ENCODE results near the gene RIPOR1.
A peak's percentile ranks its signal among the peaks of the same experiment; 100 is the strongest.

RIPOR1 gene

DNA sequence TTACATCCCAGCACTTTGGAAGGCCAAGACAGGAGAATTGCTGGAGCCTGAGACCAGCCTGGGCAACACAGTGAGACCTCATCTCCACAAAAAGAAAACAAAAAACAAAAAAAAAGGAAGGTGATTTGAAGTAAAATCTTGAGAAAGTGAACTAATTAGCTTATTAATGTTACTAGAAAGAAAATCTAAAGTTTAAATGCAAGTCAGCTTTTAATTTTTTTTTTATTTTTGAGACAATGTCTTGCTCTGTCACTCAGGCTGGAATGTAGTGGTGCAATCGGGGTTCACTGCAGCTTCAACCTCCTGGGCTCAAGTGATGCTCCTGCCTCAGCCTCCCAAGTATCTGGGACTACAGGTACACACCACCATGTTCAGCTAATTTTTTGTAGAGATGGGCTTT, 30.2 kb downstream of the RIPOR1 start:
- DNase-seq = no peak

DNA sequence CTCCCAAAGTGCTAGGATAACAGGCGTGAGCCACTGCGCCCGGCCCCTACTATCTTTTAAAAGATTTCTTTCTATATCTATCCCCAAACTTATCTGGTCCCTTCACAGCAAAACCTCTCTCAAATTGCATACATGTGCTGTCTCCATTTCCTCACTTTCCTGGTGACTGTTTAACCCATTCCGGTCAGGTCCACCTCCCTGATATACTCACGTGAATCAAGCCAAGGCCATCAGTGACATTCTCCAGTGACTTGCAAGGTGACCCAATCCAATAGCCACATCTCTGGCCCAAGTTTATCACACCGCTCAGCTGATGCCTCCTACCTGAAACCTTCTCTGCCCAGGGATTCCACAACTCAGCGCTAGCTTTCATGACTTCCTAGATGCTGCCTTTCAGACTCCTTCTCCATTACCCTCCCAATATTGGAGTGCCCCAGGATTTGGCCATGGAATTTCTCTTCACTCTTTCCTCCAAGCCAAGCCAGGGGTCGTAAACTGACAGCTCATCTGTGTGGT, 32.3 kb downstream of the RIPOR1 start:
- DNase-seq = no peak

DNA sequence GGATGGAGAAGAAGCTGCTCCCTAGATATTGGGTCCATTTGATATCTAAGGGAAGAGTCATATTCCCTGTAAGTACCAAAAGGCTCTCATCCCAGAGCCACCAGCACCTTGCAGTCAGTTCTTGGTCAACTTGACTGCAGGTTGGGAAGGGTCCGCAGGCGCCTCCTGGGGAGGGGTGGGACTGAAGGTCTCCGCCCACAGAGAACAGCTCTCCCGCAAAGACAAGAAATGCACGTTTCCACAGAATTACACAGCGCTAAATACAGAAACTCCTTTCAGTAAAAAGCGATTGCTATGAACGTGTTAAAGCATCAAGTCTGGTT, 32.8 kb downstream of the RIPOR1 start:
- DNase-seq = no peak

DNA sequence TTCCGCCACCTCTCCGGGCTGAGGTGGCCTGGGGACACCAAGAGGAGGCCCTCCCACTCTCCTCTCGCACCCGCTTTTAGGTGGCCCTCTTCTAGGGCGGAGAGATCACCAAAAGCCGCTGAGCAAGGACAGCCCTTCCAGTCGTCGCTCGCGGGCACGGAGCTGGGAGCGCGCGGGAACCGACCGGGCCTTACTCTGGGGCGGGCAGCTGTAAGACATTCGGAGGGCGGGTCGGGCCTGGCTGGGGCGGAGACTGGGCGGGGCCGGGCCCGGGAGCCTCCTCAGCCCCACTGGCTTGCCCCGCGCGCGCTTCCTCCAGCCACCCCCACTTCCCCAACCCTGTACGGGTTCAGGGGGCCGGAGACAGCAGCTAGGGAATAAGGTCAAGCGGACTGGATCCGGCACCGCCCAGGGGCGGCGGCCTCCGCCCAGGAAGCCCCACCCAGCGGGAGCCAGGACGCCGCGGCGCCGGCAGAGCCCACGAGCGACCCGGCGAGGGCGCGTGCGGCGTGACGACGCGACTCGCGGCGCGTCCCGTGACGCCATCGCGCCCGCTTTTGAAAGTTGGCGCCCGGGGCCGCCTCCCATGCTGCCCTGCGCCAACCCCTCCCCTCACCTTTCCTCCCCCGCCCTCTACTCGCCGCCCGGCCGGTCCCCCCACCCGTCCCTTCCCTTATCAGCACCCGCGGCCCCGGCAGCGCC, 33.3 kb downstream of the RIPOR1 start:
- DNase-seq = peak; percentile 99

DNA sequence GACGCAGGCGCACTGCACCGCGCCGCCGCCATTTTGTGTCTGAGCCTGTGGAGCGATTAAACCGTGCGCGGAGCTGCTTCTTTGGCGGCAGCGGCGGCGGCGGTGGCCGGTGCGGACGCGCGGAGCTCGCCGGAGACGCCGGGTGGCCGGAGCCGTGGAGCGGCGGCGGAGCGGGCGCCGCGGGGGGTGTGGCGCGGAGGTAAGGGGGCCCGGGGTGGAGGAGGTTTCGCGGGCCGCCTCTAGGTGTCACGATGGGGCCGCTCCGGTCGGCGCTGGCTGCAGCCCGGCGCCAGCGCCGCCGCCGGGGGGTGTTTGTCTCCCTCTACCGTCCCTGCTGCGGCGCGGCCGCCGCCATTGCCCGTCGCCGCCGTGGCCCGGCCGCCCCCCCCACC, 33.9 kb downstream of the RIPOR1 start, which contains the start of gene CTCF:
Gene CTCF, plus strand, starts transcription at position 1 of the 392 bp plus-strand sequence. CDS start 48,307 bp downstream, outside the sequence.
- DNase-seq = peak; percentile 91

DNA sequence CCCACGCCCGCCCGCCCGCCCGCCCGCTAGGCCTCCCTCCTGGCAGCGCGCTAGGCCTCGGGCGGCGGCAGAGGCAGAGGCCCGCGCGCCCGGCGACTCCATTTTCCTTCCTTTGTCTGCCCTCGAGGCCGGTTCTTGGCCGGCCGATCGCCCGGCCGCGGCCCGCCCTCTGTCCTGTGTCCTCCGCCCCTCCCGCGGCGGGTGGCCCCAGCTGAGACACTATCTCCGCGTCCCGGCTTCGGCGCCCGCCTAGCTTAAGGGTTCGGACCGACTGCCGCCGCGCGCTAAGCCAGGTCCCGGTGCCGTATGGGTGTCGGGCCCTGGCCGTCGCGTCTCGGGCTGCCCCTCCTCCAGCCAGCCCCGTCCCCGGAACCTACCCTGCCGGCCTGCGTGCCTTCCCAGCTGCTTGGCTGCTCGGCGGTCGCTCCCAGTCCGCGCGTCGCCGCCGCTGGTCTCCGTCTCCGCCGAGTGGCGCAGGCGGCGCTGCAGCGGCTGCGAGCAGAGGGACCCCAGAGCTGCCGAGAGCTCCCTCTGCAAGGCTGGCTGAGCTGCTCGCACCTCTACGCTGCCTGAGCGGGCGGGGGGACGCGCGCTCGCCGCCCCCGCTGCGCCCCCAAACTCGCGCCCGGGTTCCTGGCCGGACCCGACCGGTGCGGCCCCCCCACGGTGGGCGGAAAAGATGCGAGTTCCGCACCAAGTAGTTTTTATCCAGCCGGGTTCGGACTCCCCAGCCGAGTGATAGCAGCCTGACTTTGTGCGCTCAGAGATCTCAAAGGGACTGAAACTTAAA, 34.5 kb downstream of the RIPOR1 start:
- peak; percentile 73 for DNase-seq

DNA sequence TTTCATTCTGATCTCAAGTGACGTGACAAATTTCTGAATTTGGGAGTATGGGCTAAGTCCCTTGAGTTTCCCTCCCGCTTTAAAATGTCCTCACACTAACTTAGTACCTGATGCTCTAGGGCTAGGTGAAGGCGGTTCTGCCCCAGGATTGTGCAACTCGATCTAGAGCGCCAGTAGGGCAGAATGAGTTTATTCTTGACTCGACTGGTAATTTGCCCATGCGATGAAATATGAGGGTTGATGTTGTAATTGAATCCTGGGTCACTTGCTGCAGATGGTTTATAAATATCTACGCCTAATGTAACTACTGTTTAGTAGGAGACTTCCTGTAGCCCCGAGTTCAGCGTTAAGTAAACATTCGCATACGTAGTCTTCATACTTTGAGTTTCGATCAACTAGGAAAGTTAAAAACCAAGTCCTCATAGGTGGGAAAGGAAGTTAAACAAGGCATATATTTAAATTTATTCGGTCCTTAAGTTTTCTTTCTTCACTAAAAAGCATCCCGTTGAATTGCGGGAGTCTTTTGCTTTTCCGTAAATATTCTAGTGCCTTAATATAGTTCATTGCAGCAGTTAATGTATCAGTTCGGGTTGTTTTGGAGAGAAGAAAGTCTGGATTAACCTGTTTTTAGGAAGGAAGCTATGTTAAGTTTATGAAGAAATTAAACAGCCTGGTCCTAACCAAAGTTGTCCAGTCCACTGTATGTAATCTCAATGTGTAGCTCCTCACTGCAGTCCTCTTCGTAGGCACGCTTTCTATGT, 35.3 kb downstream of the RIPOR1 start:
- peak; percentile 33 for DNase-seq

DNA sequence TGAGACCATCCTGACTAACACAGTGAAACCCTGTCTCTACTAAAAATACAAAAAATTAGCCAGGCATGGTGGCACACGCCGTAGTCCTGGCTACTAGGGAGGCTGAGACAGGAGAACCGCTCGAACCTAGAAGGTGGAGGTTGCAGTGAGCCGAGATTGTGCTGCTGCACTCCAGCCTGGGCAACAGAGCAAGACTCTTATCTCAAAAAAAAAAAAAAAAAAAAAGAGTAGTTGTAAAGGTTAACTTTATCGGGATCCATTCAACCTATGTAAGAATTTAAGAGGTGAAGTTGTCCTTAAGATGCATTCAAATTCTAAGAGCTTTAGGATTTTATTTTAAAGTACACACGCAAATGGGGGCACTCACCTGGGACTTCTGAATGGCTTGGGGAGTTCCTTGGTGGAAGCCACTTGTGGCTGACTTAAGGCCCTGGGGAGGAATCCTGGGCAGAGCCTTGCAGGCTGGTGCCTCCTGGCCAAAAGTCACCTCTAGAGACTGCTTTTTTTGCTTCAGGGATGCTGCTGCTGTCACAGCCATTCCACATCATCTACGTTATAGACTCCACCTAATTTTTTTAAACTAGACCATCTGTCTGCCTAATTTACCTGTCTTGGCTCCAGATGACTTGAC, 37.0 kb downstream of the RIPOR1 start:
- no peak for DNase-seq

DNA sequence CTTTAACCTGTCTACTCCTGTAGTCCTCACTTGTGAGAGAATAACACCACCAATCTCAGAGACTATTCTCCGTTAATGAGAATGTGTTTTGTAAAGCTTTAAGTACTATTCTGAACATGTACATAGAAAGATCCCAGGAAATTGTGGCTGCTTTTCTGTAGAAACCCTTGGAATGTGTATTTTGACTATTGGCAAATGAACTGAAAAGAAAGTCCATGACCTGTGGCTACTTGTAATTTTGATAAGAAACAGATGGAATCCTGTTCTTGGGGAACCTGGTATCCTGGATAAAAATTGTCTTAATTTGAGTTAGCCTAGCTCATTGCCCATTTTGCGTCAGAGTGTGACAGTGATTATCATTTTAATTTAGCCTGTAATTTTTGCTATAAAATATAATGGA, 42.8 kb downstream of the RIPOR1 start:
- DNase-seq = peak; percentile 36

DNA sequence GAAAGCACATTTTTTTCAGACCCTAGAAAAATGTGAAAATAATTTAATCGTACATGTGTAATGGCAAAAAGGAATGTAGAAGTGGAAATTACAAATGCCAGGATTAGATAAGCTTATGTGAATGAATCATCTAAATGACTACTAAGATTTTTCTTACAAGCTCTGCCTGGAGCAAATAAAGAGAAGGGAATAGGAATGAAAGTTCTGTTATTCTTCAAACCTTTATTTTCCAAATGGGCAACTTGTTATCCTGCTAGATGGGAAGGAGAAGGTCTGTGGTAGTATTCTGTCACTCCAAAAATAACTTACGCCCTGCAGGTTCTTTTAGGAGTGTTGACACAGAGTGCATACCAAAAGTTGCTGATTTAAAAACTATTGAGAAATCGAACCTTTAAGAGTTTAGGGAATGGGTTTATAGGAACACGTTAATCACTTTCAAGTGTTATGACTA, 43.4 kb downstream of the RIPOR1 start:
- peak; percentile 65 for DNase-seq

DNA sequence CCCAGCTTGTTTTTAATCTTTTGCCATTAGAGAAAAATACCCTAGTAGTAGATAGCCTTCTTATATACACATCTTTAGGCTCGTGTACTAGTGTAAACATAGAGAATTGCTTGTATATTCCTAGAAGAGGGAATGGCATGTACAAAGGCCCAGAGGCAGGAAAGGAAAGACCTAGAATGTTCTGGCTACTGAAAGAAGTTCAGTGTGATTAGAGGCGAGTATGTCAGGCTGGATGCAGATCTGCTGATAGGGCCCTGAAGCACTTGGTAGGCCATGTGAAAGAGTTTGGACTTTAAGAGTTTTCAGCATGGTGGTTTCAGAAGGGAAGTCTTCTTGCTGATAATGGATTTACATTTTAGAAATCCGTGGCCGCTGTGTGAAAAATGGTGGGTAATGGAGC, 51.1 kb downstream of the RIPOR1 start:
- DNase-seq = no peak

DNA sequence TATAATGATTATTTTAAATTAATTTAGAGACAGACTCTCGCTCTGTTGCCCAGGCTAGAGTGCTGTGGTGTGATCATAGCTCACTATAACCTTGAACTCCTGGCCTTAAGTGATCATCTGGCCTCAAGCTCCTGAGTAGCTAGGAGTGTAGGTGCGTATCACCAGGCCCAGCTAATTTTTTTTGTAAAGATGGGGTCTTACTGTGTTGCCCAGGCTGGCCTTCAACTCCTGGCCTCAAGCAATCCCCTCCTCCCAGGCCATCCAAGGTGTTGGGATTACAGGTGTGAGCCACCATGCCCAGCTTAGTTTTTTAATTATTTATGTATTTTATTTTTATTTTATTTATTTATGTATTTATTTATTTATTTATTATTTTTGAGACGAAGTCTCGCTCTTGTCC, 51.6 kb downstream of the RIPOR1 start:
- no peak for DNase-seq

DNA sequence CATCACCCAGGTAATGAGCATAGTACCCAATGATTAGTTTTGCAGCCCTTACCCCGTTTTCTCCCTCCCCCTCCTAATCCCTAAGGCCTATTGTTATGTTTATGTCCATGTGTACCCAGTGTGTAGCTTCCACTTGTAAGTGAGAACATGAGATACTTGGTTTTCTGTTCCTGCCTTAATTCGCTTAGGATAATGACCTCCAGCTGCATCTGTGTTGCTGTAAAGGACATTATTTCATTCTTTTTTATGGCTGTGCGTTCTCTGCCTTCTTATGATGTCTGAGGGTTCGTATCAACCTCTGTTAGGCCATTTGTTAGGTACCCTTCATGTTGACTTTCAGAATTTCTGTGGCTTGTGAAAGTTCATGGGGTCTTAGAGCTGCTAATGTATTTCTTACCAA, 64.7 kb downstream of the RIPOR1 start:
- DNase-seq = no peak

DNA sequence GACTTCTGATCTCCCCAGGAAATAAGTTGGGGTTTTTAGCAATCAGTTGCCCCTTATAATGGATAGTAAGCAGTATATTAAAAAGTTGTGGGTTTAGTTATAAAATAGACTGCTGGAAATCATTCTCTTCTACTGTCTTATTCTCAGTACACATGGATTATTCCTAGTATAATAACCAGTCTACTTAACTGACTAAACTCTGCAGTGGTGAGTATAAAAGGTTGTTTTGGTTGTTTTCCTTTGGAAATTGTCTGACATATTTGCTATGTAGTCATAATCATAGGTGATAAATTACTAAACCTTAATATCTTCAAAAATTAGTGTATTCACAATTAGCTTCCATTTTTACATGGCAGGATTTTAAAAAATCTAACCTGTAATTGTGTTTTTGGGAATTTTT, 65.1 kb downstream of the RIPOR1 start:
- DNase-seq = no peak

DNA sequence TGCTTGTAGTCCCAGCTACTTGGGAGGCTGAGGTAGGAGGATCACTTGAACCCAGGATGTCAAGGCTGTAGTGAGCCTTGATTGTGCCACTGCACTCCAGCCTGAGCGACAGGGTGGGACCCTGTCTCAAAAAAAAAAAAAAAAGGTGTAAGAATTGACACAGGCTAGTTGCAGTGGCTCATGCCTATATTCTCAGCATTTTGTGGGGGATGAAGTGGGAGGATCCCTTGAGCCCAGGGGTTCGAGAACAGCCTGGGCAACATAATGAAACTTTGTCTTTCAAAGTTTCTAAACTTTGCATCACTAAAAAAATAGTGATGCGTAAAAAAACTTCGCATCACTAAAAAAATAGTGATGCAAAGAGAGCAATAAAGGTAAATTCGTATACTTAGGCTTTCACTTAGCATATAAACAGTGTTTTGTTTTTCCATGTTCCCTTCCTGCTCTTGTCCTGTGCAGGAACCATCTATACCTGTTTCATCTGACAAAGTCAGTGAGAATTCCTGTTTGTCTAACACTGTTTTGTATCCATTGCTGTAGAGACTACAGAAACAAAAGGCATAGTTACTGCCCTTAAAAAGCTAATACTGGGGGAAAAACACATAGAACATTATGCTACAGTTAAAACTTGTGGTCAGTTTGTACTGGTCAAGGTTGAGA, 65.8 kb downstream of the RIPOR1 start:
- no peak for DNase-seq

DNA sequence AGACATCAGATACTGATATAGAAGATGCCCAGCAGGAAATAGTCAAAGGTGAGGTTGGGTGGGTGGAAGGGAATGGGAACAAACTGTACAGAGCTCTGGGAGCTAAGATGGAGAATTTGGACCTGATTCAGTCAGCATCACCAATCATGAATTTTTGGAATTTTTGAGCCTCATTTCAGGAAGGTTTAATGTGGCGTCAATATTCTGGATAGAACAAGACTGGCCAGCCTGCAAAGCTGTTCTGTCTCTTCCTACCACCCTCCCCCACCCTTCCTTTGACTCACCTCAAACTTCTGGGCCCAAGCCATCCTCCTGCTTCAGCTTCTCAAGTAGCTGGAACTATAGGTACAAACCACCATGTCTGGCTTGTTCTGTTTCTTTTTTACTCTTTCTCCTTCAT, 66.3 kb downstream of the RIPOR1 start:
- peak; percentile 21 for DNase-seq

All from fibroblast of skin of scalp (primary cell).